GM18508 (cell line): Measurements from ENCODE around the gene CCDC38.
"Not testable (repeated sequence)": the region's sequence is repeated elsewhere in the genome, so short reads cannot be mapped to it uniquely, and the experiment has no call there.

ENCODE experiments used
- ATAC-seq: cut with Tn5 transposase; IDR thresholded peaks from one replicate; pipeline ENCODE4 v1.9.1; 2021; ENCODE audit warnings: moderate number of reproducible peaks; ENCODE audit not compliant: insufficient read depth, unreplicated experiment

CCDC38 gene

DNA sequence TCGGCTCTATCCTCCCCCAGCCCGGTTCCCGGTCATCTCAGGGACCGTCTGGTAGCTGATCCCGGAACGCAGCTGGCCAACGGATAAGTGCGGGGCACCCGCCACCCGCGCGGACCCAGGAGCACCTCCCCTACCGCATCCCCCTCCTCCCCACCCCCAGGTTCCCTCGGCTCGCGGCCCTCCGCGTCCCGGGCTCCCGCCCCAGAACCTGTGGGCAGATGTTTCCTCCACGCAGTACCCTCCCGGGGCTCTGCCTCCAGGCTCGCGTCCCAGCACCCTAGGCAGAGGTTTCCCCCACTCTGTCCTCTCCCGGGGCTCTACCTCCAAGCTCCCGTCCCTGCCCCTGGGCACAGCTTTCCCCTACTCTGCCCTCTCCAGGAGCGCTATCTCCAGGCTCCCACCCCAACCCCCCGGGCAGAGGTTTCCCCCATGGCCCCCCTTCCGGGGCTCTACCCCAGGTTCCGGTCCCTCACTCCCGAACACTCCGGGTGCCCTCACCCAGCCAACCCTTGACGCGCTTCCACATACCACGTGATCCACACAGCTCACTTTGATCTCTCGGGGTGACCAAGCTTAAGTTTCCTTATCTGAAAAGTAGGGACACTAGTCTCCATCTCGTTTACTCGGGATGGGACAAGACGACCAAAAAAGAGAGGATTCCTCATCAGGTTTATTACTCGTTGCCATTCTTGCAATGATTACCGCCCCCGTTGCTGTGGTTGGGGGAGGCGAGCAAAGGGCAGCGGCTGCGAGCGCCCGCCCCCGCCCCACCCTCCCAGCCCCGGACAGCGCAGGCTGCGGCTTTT is at the start of gene CCDC38:
Gene CCDC38, minus strand, starts transcription at position 91 of the 806 bp plus-strand sequence. CDS start 6,105 bp downstream, outside the sequence.
- peak; percentile 96 for ATAC-seq

DNA sequence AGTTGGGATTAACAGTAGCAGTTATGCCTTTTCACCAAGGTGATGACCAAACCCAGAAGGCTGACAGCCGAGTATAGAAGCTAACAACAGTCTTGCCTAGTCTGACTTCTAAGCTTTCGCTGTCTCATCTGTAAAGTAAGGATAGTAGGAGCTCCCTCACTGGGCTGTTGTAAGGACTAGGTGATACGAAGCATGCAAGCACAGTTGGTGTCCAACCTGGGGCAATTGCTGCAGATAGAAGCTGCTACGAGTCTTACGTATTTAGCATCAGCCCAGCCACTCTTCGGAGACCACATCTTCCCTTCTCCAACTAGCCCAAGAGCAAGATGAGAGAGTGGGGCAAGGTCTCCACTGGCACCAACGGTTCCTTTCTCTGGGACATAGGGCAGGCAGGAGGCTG is 47.7 kb upstream of the CCDC38 start:
- no peak for ATAC-seq

DNA sequence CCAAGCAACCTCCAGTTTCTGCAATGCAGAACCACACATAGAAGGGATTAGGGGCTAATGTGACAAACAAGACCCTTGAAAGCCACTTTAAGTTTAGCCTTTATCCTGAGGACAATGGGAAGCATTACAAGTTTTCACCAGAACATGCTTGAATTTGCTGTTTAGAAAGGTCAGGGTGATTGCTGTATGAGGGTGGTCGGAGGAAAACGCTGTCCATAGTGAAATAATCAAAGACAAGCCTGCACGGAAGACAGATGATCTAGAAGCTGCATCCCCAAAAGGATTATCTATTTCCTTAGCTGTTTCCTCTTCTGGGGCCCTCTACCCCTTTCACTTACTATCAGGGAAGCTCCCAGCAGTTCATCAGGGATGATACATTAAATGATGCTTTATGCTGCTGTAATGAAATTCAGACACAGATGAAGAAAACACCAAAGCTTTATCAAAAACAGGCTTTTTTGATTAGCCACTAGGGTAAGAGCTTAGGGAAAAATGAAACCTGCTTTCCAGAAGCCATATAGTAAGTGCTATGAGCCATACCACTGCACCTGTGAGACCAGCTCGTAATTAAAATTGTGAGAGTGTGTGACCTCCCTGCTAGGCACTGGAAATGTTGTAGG is 47.2 kb upstream of the CCDC38 start:
- ATAC-seq, result no peak

DNA sequence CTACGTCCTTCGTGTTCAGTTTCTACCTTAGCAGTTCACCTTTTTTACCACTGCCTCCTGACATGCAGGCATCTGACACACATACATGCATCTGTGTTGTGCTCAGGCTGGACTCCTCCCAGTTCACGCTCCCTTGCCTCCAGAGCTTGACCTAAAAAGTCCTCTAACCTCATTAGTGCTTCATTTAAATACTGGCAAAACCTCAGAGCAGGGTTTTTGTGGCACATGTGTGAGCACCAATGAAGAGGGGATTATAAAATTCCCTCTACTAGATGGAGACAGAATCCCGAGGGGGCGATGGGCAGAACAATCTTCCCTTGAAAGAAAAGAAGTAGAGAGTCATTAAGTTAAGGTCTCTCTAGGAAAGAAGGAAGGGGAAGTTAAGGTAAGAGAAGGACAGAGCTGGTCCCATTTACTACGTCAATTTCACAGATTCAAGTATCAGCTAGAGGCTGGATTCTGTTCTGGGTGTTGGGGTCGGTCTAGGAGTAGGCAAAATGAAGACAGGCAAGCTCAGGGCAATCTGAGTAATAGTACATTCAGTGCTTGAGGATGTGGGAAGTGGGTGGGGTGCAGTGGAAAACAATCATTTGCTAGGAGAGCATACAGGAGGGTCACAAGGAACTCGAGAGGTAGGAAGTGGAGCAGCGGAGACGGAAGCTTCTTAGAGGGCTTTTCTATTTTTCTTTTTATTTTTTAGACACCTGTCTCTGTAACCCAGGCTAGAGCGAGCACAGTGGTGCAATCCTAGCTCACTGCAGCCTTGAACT is 46.3 kb upstream of the CCDC38 start:
- no peak for ATAC-seq

- ATAC-seq, result no peak
These were observed 44.5 kb upstream of the CCDC38 start for GRCh38 chr12:95986635-95987570.

DNA sequence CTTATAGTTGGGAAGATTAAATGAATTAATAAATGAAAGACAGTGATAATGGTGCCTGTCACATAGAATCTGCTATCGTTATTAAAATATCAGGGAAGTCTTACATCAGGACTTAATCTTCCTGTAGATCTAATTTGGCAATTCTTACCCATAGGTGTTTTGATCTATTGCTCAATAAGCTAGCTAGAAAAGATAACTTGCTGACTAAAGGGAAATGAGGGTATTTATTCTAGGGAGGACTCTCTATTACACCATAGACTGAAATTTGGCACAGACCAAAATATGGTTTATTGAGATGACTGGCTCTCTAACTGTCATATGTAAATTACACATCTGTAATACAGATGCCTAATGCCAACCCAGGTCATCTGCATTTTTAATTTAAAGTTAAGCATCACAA is 42.3 kb upstream of the CCDC38 start:
- ATAC-seq, result no peak

- ATAC-seq, result no peak
These were observed 40.2 kb upstream of the CCDC38 start for GRCh38 chr12:95982602-95983001.

GRCh38 chr12:95980437-95980836 is 38.0 kb upstream of the CCDC38 start:
- ATAC-seq, result no peak

DNA sequence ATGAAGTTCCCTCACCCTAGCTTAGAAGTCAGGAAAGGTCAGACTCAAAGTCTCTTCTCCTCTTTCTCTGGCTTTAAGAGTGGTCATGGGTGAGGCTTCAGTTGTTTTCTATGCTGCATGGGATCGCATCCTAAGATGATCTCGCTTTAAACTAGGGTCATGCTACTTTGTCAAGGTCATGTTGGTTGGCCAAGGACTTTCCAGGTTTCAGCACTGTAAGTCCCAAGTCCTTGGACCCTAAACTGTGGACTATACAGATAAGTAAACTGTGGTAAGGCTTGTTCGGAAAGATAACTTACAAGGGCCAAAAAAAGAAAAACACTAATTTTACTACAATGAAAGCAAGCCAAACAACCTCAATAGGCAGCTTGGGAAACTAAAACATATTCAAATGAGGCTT is 36.4 kb upstream of the CCDC38 start:
- no peak for ATAC-seq

DNA sequence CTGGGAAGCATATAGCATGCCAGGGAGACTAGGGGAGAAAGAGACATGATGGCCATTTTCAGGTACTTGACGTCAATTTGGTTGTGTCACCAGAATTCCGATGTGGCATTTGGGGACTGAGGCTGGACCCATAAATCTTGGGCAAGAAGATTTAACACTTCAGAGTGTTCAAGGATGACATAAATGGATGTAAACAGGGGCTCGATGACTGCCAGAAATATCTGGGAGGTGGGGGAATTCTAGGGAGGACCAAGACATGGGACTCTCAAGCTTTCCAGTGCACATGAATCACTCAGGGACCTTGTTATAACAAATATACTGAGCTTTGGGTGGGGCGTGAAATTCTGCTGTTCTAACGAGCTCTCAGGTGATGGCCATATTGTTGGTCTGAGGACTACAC is 35.9 kb upstream of the CCDC38 start:
- ATAC-seq, result no peak

DNA sequence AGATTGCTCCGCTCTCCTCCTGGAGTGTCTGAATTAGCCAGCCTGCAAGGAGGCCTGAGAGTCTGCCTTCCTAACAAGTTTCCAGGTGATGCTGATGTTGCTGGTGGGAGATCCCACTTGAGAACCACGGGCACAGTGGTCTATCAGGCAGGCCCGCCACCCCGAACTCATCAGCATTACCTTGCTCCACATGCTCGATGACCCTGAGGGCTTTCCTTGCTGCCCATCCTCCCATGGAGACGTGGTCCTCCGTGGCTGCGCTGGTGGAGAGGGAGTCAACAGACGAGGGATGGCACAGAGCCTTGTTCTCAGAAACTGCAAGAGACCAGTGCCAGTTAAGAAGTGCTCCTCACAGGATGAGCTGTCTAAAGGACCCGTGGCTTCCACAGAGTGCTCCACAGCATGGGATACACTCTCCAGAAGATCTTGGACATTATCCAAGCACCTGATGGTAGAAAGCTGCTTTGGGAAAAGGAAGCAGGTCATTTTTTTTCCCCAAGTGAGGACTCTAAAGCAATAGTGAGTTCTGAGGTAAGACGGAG is 35.4 kb upstream of the CCDC38 start:
- ATAC-seq, result no peak

GRCh38 chr12:95976416-95976832 is 34.0 kb upstream of the CCDC38 start:
- ATAC-seq, result no peak

GRCh38 chr12:95975491-95975890 is 33.1 kb upstream of the CCDC38 start:
- no peak for ATAC-seq

DNA sequence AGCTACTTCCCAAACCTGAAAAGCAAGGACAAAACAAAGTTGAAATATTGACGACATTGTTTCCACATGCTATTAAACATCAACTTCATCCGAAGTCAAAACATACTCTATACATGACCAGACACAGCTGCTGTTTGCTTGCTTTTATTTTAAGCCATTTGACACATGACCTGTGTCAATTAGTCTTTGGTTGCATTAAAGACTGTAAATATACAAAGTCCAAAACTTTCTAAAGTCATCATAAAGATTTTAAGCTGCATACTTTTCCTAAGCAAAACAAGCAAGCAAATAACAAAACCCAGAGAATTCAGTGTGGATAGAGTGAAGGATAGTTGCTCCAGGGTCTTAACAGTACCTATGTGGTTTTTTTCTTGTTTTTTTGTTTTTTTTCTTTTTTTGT is 31.9 kb upstream of the CCDC38 start:
- no peak for ATAC-seq

GRCh38 chr12:95972832-95973456 is 30.5 kb upstream of the CCDC38 start:
- no peak for ATAC-seq

DNA sequence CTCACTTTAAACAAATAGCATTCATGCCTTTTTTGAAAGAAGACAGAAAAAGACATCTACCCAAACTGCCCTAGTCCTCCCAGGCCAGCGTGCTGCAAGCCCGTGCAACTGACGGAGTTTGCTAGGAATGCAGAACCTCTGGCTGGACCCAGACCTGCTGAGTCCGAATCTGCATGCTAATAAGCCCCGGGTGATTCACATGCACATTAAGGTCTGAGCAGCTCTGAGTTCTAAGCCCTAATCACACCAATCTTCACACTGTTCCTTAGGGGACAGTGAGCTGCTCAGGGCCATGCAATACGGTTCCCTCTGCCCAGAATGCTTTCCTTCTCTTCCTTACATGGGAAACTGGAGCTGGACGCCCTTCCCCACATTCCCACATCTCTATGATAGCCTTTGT is 28.5 kb upstream of the CCDC38 start:
- no peak for ATAC-seq

- ATAC-seq, result not testable (repeated sequence)
These were observed 26.7 kb upstream of the CCDC38 start for GRCh38 chr12:95969116-95969515.

- no peak for ATAC-seq
These were observed 24.9 kb upstream of the CCDC38 start for GRCh38 chr12:95967301-95967700.

GRCh38 chr12:95966287-95966870 is 24.0 kb upstream of the CCDC38 start:
- no peak for ATAC-seq
